HEK293T (cell line): ENCODE results near the gene CHKA.

ENCODE experiments used
- BHLHE40 ChIP-seq: fragments of 450-650 bp; IDR thresholded peaks from 2 replicates; pipeline ENCODE4 v1.6.1; 2016; ENCODE audit warnings: mild to moderate bottlenecking, moderate library complexity, borderline replicate concordance
- ELF4 ChIP-seq: fragments of 450-650 bp; IDR thresholded peaks from 2 replicates; pipeline ENCODE4 v1.6.1; 2017; ENCODE audit warnings: antibody characterized with exemption
- FOXA1 ChIP-seq: fragments of 450-650 bp; IDR thresholded peaks from 2 replicates; pipeline ENCODE4 v1.6.1; 2016; ENCODE audit warnings: mild to moderate bottlenecking
- FOXM1 ChIP-seq: fragments of 450-650 bp; IDR thresholded peaks from 2 replicates; pipeline ENCODE4 v1.6.1; 2017; ENCODE audit warnings: mild to moderate bottlenecking, borderline replicate concordance
- HDGF ChIP-seq: fragments of 450-650 bp; IDR thresholded peaks from 2 replicates; pipeline ENCODE4 v1.6.1; 2017; ENCODE audit warnings: antibody characterized with exemption, borderline replicate concordance
- LEF1 ChIP-seq: fragments of 450-650 bp; IDR thresholded peaks from 2 replicates; pipeline ENCODE4 v1.6.1; 2017; ENCODE audit warnings: mild to moderate bottlenecking, borderline replicate concordance
- PKNOX1 ChIP-seq: fragments of 450-650 bp; IDR thresholded peaks from 2 replicates; pipeline ENCODE4 v1.6.1; 2016
- SUZ12 ChIP-seq: fragments of 450-650 bp; IDR thresholded peaks from 2 replicates; pipeline ENCODE4 v1.6.1; 2016; ENCODE audit warnings: mild to moderate bottlenecking

- TF ChIP-seq SUZ12 (no peak), ELF4 (no peak), FOXM1 (no peak), LEF1 (no peak), PKNOX1 (no peak), FOXA1 (no peak), HDGF (no peak), BHLHE40 (no peak)
Observed at GRCh38 chr11:68053981-68054812, 67.0 kb downstream of the CHKA start.
